Mesendoderm (in vitro differentiated cells): ENCODE measurements around the gene KCNC1. TPM values are rescaled to one million over a fixed set of nuclear protein-coding genes. Genes with fewer than 3 reads are reported as not detected.

ENCODE experiments used
- DNase-seq: peaks from one replicate; pipeline ENCODE4 v3.0.0; 2013
- H2AK5ac ChIP-seq: 2 replicates; pipeline ENCODE4 v1.6.1; 2013; ENCODE audit warnings: low read length, inconsistent platforms
- H2BK120ac ChIP-seq: 2 replicates; pipeline ENCODE4 v1.6.1; 2013; ENCODE audit warnings: low read depth, mild to moderate bottlenecking, low read length, moderate library complexity, mixed read lengths
- H2BK15ac ChIP-seq: replicated peaks from 2 replicates; pipeline ENCODE4 v1.6.1; 2013; ENCODE audit warnings: low read depth, mild to moderate bottlenecking, moderate library complexity
- H2BK5ac ChIP-seq: 2 replicates; pipeline ENCODE4 v1.6.1; 2013; ENCODE audit warnings: low read length, inconsistent platforms
- H3K18ac ChIP-seq: 2 replicates; pipeline ENCODE4 v1.6.1; 2013; ENCODE audit warnings: mild to moderate bottlenecking, low read length, mixed read lengths
- H3K23ac ChIP-seq: one replicate; pipeline ENCODE4 v1.6.1; 2013; ENCODE audit warnings: low read length
- H3K27ac ChIP-seq: 2 replicates; pipeline ENCODE4 v1.5.1; 2013; ENCODE audit warnings: low read depth, mild to moderate bottlenecking, inconsistent platforms, low read length, moderate library complexity
- H3K27me3 ChIP-seq: 2 replicates; pipeline ENCODE4 v1.6.1; 2013; ENCODE audit warnings: low read length, control low read depth, mild to moderate bottlenecking, inconsistent platforms; ENCODE audit not compliant: insufficient read depth, poor library complexity
- H3K36me3 ChIP-seq: 2 replicates; pipeline ENCODE4 v1.6.1; 2013; ENCODE audit warnings: low read length, inconsistent platforms; ENCODE audit not compliant: control insufficient read depth, insufficient read depth
- H3K4ac ChIP-seq: one replicate; pipeline ENCODE4 v1.6.1; 2013; ENCODE audit warnings: low read depth, mild to moderate bottlenecking, low read length, moderate library complexity
- H3K4me1 ChIP-seq: 2 replicates; pipeline ENCODE4 v1.6.1; 2013; ENCODE audit warnings: low read depth, low read length, inconsistent platforms; ENCODE audit not compliant: control insufficient read depth
- H3K4me2 ChIP-seq: 2 replicates; pipeline ENCODE4 v1.6.1; 2013; ENCODE audit warnings: low read length
- H3K4me3 ChIP-seq: 2 replicates; pipeline ENCODE4 v1.5.1; 2013; ENCODE audit warnings: mild to moderate bottlenecking, low read length
- H3K56ac ChIP-seq: one replicate; pipeline ENCODE4 v1.6.1; 2013; ENCODE audit warnings: low read length
- H3K79me1 ChIP-seq: 2 replicates; pipeline ENCODE4 v1.6.1; 2013; ENCODE audit warnings: low read length, inconsistent platforms
- H3K79me2 ChIP-seq: 2 replicates; pipeline ENCODE4 v1.6.1; 2013; ENCODE audit warnings: mild to moderate bottlenecking, low read length; ENCODE audit not compliant: control insufficient read depth, insufficient read depth
- H3K9ac ChIP-seq: 2 replicates; pipeline ENCODE4 v1.6.1; 2013; ENCODE audit warnings: low read length, inconsistent platforms
- H4K5ac ChIP-seq: one replicate; pipeline ENCODE4 v1.6.1; 2013; ENCODE audit warnings: low read length
- H4K8ac ChIP-seq: one replicate; pipeline ENCODE4 v1.6.1; 2013; ENCODE audit warnings: low read depth, mild to moderate bottlenecking, control low read depth, low read length, moderate library complexity
- WGBS: extraction: QIAGEN DNeasy Blood & Tissue Kit; methylation state at CpG from one replicate; pipeline ENCODE4 v1.1.7; 2013; ENCODE audit warnings: low lambda C conversion rate, missing lambda C conversion rate; ENCODE audit not compliant: insufficient coverage; ENCODE audit errors: extremely low coverage; 5-methylcytosine and 5-hydroxymethylcytosine counted together
- polyA plus RNA-seq, 2 experiments: library from polyadenylated mRNA; stranded (reverse); fragments of 200-250 nt; gene quantifications; one replicate each; pipeline ENCODE4 v1.2.3, GENCODE V29; 2013

KCNC1 gene
- 0.01 TPM for polyA plus RNA-seq (2013, experiment 1 of 2)
- polyA plus RNA-seq (2013, experiment 2 of 2), result 0.01 TPM

GRCh38 chr11:17734418-17734911, at the start of gene KCNC1:
KCNC1 (plus strand) TSS chr11:17734781; CDS start chr11:17736003, 1,222 bp downstream.
- Histone ChIP-seq H3K4ac (no peak within 1 kb of the TSS), H3K79me1 (no peaks in the 10 kb centered on the region), H3K4me2 (peak within 1 kb of the TSS; percentile 62), H3K27ac (no peak within 1 kb of the TSS), H3K36me3 (no peaks in the 10 kb centered on the region), H3K4me1 (no peaks in the 10 kb centered on the region), H4K8ac (no peak within 1 kb of the TSS), H2BK15ac (no peak within 1 kb of the TSS), H3K4me3 (no peak within 1 kb of the TSS), H3K79me2 (no peaks in the 10 kb centered on the region), H4K5ac (no peak within 1 kb of the TSS), H2BK120ac (no peak within 1 kb of the TSS), H3K56ac (no peak within 1 kb of the TSS), H3K18ac (no peak within 1 kb of the TSS), H3K23ac (no peak within 1 kb of the TSS), H2AK5ac (no peak within 1 kb of the TSS), H3K27me3 (peaks cover 22% of the 10 kb centered on the region), H3K9ac (no peak within 1 kb of the TSS), H2BK5ac (no peak within 1 kb of the TSS)
- DNase-seq, result peak; percentile 59
- WGBS, result no CpG with 5 or more reads among the region's 66 CpGs

- no peak overlapping the region for H3K23ac ChIP-seq
- no peak overlapping the region for H3K56ac ChIP-seq
- no peak overlapping the region for H3K4me2 ChIP-seq
- no peaks in the 10 kb centered on the region for H3K36me3 ChIP-seq
- WGBS, result no CpG with 5 or more reads among the region's 8 CpGs
- no peak overlapping the region for H3K18ac ChIP-seq
- no peak overlapping the region for H3K4me3 ChIP-seq
- H3K79me1 ChIP-seq, result no peaks in the 10 kb centered on the region
- no peak overlapping the region for H2BK5ac ChIP-seq
- no peak overlapping the region for H3K27ac ChIP-seq
- no peak overlapping the region for H3K9ac ChIP-seq
- peak; percentile 6 for DNase-seq
- H2AK5ac ChIP-seq, result no peak overlapping the region
- no peaks in the 10 kb centered on the region for H3K27me3 ChIP-seq
- H4K8ac ChIP-seq, result no peak overlapping the region
- H4K5ac ChIP-seq, result no peak overlapping the region
- no peaks in the 10 kb centered on the region for H3K79me2 ChIP-seq
- H2BK15ac ChIP-seq, result no peak overlapping the region
- H2BK120ac ChIP-seq, result no peak overlapping the region
- no peak overlapping the region for H3K4ac ChIP-seq
- H3K4me1 ChIP-seq, result no peaks in the 10 kb centered on the region
These were observed 48.2 kb upstream of the KCNC1 start for GRCh38 chr11:17686231-17686980.

GRCh38 chr11:17687946-17688670, 46.5 kb upstream of the KCNC1 start:
- no peaks in the 10 kb centered on the region for H3K4me1 ChIP-seq
- H4K5ac ChIP-seq, result no peak overlapping the region
- H4K8ac ChIP-seq, result no peak overlapping the region
- no peak overlapping the region for H2BK120ac ChIP-seq
- no peak overlapping the region for H3K4ac ChIP-seq
- no peak overlapping the region for H3K23ac ChIP-seq
- WGBS, result no CpG with 5 or more reads among the region's 18 CpGs
- no peaks in the 10 kb centered on the region for H3K79me1 ChIP-seq
- no peak for DNase-seq
- no peak overlapping the region for H2AK5ac ChIP-seq
- H3K27ac ChIP-seq, result no peak overlapping the region
- H3K79me2 ChIP-seq, result no peaks in the 10 kb centered on the region
- no peak overlapping the region for H3K4me2 ChIP-seq
- no peaks in the 10 kb centered on the region for H3K27me3 ChIP-seq
- no peak overlapping the region for H3K56ac ChIP-seq
- no peak overlapping the region for H2BK15ac ChIP-seq
- no peak overlapping the region for H3K18ac ChIP-seq
- no peaks in the 10 kb centered on the region for H3K36me3 ChIP-seq
- no peak overlapping the region for H2BK5ac ChIP-seq
- no peak overlapping the region for H3K9ac ChIP-seq
- H3K4me3 ChIP-seq, result no peak overlapping the region

- Histone ChIP-seq H2BK5ac (no peak overlapping the region), H3K27ac (no peak overlapping the region), H3K79me1 (no peaks in the 10 kb centered on the region), H3K4me3 (no peak overlapping the region), H4K5ac (no peak overlapping the region), H2AK5ac (no peak overlapping the region), H3K36me3 (no peaks in the 10 kb centered on the region), H3K23ac (no peak overlapping the region), H4K8ac (no peak overlapping the region), H3K18ac (no peak overlapping the region), H3K79me2 (no peaks in the 10 kb centered on the region), H2BK120ac (no peak overlapping the region), H3K27me3 (peaks cover 16% of the 10 kb centered on the region), H3K9ac (no peak overlapping the region), H3K4ac (no peak overlapping the region), H2BK15ac (no peak overlapping the region), H3K56ac (no peak overlapping the region), H3K4me1 (no peaks in the 10 kb centered on the region), H3K4me2 (no peak overlapping the region)
- WGBS, result no CpG with 5 or more reads among the region's 2 CpGs
- no peak for DNase-seq
These were observed 43.0 kb upstream of the KCNC1 start for GRCh38 chr11:17691550-17691949.

GRCh38 chr11:17691976-17692375, 42.6 kb upstream of the KCNC1 start:
- H2BK120ac ChIP-seq, result no peak overlapping the region
- no peaks in the 10 kb centered on the region for H3K79me2 ChIP-seq
- no peak overlapping the region for H3K4me2 ChIP-seq
- H3K18ac ChIP-seq, result no peak overlapping the region
- no peak overlapping the region for H3K4me3 ChIP-seq
- H2AK5ac ChIP-seq, result no peak overlapping the region
- no peak overlapping the region for H3K4ac ChIP-seq
- no peak overlapping the region for H3K56ac ChIP-seq
- H4K8ac ChIP-seq, result no peak overlapping the region
- no peaks in the 10 kb centered on the region for H3K36me3 ChIP-seq
- H4K5ac ChIP-seq, result no peak overlapping the region
- H3K27me3 ChIP-seq, result peaks cover 20% of the 10 kb centered on the region
- no peak overlapping the region for H2BK5ac ChIP-seq
- H3K27ac ChIP-seq, result no peak overlapping the region
- H3K4me1 ChIP-seq, result no peaks in the 10 kb centered on the region
- no CpG with 5 or more reads among the region's 10 CpGs for whole genome bisulfite sequencing
- H3K79me1 ChIP-seq, result no peaks in the 10 kb centered on the region
- no peak overlapping the region for H2BK15ac ChIP-seq
- H3K23ac ChIP-seq, result no peak overlapping the region
- no peak for DNase-seq
- H3K9ac ChIP-seq, result no peak overlapping the region
